Liver (tissue), 9 donors: ENCODE data around the gene TGFBR3. TPM values are rescaled to one million over a fixed set of nuclear protein-coding genes. Genes with fewer than 3 reads are reported as not detected.

Experiments used
- DNase-seq: peaks from one replicate; pipeline ENCODE4 v3.0.0-alpha.2; 2017; ENCODE audit warnings: low spot score
- H3K27ac ChIP-seq, 2 donors: one replicate each; pipeline ENCODE4 v1.7.0; 2013; ENCODE audit warnings: inconsistent platforms in 2 of 2, low read length in 2 of 2, control low read depth in 1 of 2, low read depth in 1 of 2, mild to moderate bottlenecking in 1 of 2
- H3K27me3 ChIP-seq, 4 donors: one replicate each; pipeline versions ENCODE4 v1.6.1 to v1.7.0; 2013; ENCODE audit warnings: low read length in 3 of 4, inconsistent platforms in 1 of 4, mild to moderate bottlenecking in 1 of 4, moderate library complexity in 1 of 4; ENCODE audit not compliant: control insufficient read depth in 4 of 4, insufficient read depth in 4 of 4
- H3K36me3 ChIP-seq, 4 donors: one replicate each; pipeline versions ENCODE4 v1.6.1 to v1.7.0; 2013; ENCODE audit warnings: low read length in 3 of 4, mild to moderate bottlenecking in 3 of 4, low read depth in 1 of 4, moderate library complexity in 1 of 4; ENCODE audit not compliant: control insufficient read depth in 4 of 4, insufficient read depth in 3 of 4
- H3K4me1 ChIP-seq, 4 donors: one replicate each; pipeline versions ENCODE4 v1.6.1 to v1.7.0; 2013; ENCODE audit warnings: low read length in 3 of 4, mild to moderate bottlenecking in 3 of 4, moderate library complexity in 1 of 4; ENCODE audit not compliant: control insufficient read depth in 4 of 4, insufficient read depth in 4 of 4
- H3K4me3 ChIP-seq, 3 donors: one replicate each; pipeline versions ENCODE4 v1.6.1 to v1.7.0; 2013; ENCODE audit warnings: low read length in 3 of 3, control low read depth in 1 of 3, low read depth in 1 of 3, mild to moderate bottlenecking in 1 of 3
- H3K9ac ChIP-seq, 2 donors: one replicate each; pipeline ENCODE4 v1.7.0; 2013; ENCODE audit warnings: low read length in 2 of 2, mild to moderate bottlenecking in 2 of 2, moderate library complexity in 2 of 2, control low read depth in 1 of 2, low read depth in 1 of 2
- H3K9me3 ChIP-seq, 4 donors: one replicate each; pipeline versions ENCODE4 v1.6.1 to v1.7.0; 2013; ENCODE audit warnings: low read length in 3 of 4; ENCODE audit not compliant: control insufficient read depth in 4 of 4
- EGR1 ChIP-seq, 2 donors: IDR thresholded peaks; 2 replicates each; pipeline ENCODE4 v1.6.1; 2016 to 2018; ENCODE audit warnings: antibody characterized with exemption in 2 of 2, low read depth in 2 of 2
- FOXA1 ChIP-seq: IDR thresholded peaks from 2 replicates; pipeline ENCODE4 v1.6.1; 2016; ENCODE audit warnings: antibody characterized with exemption
- GABPA ChIP-seq, 2 donors: IDR thresholded peaks in 1 of 2; conservative IDR thresholded peaks in 1 of 2; 2 replicates each; pipeline ENCODE4 v1.6.1; 2016; ENCODE audit warnings: antibody characterized with exemption in 2 of 2, mild to moderate bottlenecking in 1 of 2, moderate library complexity in 1 of 2
- HNF4A ChIP-seq, 2 donors: conservative IDR thresholded peaks; 2 replicates each; pipeline ENCODE4 v1.6.1; 2016; ENCODE audit warnings: antibody characterized with exemption in 2 of 2, mild to moderate bottlenecking in 2 of 2
- HNF4G ChIP-seq: IDR thresholded peaks from 2 replicates; pipeline ENCODE4 v1.6.1; 2016; ENCODE audit warnings: antibody characterized with exemption
- JUND ChIP-seq, 2 donors: IDR thresholded peaks; 2 replicates each; pipeline ENCODE4 v1.6.1; 2016; ENCODE audit warnings: antibody characterized with exemption in 2 of 2
- NR2F2 ChIP-seq: IDR thresholded peaks from 2 replicates; pipeline ENCODE4 v1.6.1; 2016; ENCODE audit warnings: antibody characterized with exemption
- RAD21 ChIP-seq, 2 donors: IDR thresholded peaks; 2 replicates each; pipeline ENCODE4 v1.6.1; 2016; ENCODE audit warnings: antibody characterized with exemption in 2 of 2, mild to moderate bottlenecking in 2 of 2
- RXRA ChIP-seq, 2 donors: IDR thresholded peaks; 2 replicates each; pipeline ENCODE4 v1.6.1; 2017 to 2018; ENCODE audit warnings: antibody characterized with exemption in 2 of 2, mild to moderate bottlenecking in 1 of 2
- YY1 ChIP-seq: IDR thresholded peaks from 2 replicates; pipeline ENCODE4 v1.6.1; 2016; ENCODE audit warnings: antibody characterized with exemption, mild to moderate bottlenecking
- WGBS: extraction: QIAGEN DNeasy Blood & Tissue Kit; methylation state at CpG from one replicate; pipeline ENCODE4 v1.1.7; 2013; 5-methylcytosine and 5-hydroxymethylcytosine counted together
- polyA plus RNA-seq, 2 donors: library from polyadenylated mRNA; stranded (reverse) in 1 of 2; unstranded in 1 of 2; fragments of 200-250 nt in 1 of 2; fragments of >200 nt in 1 of 2; fragmentation: Nextera tagmentation in 1 of 2; extraction: Ambion mirVana in 1 of 2; gene quantifications; one replicate each; pipeline versions ENCODE4 v1.2.1 to v1.2.3, GENCODE V29; 2013 to 2015
- total RNA-seq, 2 donors: library from RNA; depleted of rRNA; stranded (reverse); fragments of >200 nt; gene quantifications; one replicate each; pipeline ENCODE4 v1.2.3, GENCODE V29; 2014
- TF ChIP-seq, protein P1 (sequence below): IDR thresholded peaks from 2 replicates; pipeline ENCODE4 v1.6.1; 2016; ENCODE audit warnings: antibody characterized with exemption
- TF ChIP-seq, protein P2 (sequence below): fragments of 150-350 bp; IDR thresholded peaks from 2 replicates; pipeline ENCODE4 v1.5.1; 2017; ENCODE audit warnings: improper control_type of control experiment, low read depth, low read length; ENCODE audit not compliant: missing input control
- TF ChIP-seq, protein P3 (sequence below): IDR thresholded peaks from 2 replicates; pipeline ENCODE4 v1.6.1; 2016; ENCODE audit warnings: antibody characterized with exemption, mild to moderate bottlenecking
- donor health status: healthy.
- donor health status: healthy.
- donor health status: healthy.
- donor health status: healthy.
- donor health status: healthy.

The TGFBR3 gene
- total and polyA plus RNA-seq, 4 donors = 6.1 to 19.3 (median 9.9) TPM

DNA sequence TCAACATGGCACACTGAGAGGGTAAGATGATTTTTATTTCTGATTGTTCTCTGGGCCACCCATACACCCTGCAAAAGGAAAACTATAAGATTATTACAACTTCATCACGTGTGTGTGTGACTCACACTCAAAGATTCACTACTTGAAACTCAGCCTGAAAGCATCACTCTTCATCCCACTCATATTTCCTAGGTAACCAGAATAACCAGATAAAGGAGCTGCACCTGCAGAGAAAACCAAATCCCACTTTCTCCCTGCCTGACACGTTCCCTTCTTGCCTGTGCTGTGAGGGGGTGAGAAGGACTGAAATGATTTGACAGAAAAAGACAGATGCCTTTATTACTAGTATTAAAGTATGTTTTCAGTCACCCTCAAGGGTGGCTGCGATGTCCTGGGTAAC lies 131.6 kb downstream of the TGFBR3 start (continued):
- TF ChIP-seq GABPA (IDR thresholded peaks at IDR 0.05 in 1 of 2, conservative IDR thresholded peaks at IDR 0.05 in 1 of 2) = no peak

DNA sequence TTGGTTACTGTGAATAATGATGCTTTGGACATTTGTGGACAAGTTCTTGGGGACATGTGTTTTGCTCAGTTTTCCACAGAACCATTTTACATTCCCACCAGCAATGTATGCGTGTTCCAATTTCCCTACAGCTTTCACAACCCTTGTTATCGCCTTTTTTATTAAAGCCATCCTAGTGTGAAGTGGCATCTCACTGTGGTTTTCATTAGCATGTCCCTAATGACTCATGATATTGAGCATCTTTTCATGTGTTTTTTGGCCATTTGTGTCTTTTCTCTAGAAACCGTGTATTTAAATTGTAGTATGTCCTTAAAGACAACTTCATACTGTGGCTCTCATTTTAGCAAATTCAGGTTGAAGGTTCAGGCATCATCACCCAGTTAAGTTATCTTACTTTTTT lies 132.1 kb downstream of the TGFBR3 start:
- no peak for DNase-seq
- TF ChIP-seq, protein P1, sequence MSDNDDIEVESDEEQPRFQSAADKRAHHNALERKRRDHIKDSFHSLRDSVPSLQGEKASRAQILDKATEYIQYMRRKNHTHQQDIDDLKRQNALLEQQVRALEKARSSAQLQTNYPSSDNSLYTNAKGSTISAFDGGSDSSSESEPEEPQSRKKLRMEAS = no peak
- TF ChIP-seq, protein P2, sequence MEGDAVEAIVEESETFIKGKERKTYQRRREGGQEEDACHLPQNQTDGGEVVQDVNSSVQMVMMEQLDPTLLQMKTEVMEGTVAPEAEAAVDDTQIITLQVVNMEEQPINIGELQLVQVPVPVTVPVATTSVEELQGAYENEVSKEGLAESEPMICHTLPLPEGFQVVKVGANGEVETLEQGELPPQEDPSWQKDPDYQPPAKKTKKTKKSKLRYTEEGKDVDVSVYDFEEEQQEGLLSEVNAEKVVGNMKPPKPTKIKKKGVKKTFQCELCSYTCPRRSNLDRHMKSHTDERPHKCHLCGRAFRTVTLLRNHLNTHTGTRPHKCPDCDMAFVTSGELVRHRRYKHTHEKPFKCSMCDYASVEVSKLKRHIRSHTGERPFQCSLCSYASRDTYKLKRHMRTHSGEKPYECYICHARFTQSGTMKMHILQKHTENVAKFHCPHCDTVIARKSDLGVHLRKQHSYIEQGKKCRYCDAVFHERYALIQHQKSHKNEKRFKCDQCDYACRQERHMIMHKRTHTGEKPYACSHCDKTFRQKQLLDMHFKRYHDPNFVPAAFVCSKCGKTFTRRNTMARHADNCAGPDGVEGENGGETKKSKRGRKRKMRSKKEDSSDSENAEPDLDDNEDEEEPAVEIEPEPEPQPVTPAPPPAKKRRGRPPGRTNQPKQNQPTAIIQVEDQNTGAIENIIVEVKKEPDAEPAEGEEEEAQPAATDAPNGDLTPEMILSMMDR = no peak
- no peak for TF ChIP-seq GABPA (IDR thresholded peaks at IDR 0.05 in 1 of 2, conservative IDR thresholded peaks at IDR 0.05 in 1 of 2)
- TF ChIP-seq HNF4A (conservative IDR thresholded peaks at IDR 0.05) = no peak
- H3K36me3 ChIP-seq = no peaks in the 10 kb centered on the region
- 92% methylated on average over 3 of the region's 3 CpGs for whole genome bisulfite sequencing
- no peak overlapping the region for H3K9ac ChIP-seq
- H3K4me1 ChIP-seq = peaks cover 9 to 48% (median 35%) of the 10 kb centered on the region in 4 donors
- no peaks in the 10 kb centered on the region for H3K27me3 ChIP-seq
- H3K4me3 ChIP-seq = no peak overlapping the region
- H3K9me3 ChIP-seq = no peaks in the 10 kb centered on the region
- no peak overlapping the region for H3K27ac ChIP-seq

DNA sequence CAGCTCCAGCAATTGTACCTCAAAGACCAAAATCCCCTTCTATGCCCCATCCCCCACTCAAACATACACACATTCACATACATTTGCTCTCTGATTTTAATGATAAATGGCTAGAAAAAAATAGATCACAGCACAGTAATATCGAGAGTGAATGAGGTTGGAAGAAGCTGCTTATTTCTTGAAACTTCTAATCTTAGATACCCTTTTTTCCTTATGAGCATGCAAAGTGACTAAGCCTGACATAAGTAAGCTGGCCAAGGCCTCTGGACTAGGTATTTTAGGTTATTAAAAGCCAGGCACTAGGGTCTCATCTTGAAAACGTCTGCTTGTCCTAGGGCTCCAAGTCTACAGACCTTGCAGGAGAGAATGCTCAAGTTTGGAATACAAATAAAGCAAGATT lies 133.6 kb downstream of the TGFBR3 start:
- peaks cover 7 to 36% (median 25%) of the 10 kb centered on the region in 4 donors for H3K4me1 ChIP-seq
- no peak for TF ChIP-seq RAD21 (IDR thresholded peaks at IDR 0.05)
- TF ChIP-seq, protein P3, sequence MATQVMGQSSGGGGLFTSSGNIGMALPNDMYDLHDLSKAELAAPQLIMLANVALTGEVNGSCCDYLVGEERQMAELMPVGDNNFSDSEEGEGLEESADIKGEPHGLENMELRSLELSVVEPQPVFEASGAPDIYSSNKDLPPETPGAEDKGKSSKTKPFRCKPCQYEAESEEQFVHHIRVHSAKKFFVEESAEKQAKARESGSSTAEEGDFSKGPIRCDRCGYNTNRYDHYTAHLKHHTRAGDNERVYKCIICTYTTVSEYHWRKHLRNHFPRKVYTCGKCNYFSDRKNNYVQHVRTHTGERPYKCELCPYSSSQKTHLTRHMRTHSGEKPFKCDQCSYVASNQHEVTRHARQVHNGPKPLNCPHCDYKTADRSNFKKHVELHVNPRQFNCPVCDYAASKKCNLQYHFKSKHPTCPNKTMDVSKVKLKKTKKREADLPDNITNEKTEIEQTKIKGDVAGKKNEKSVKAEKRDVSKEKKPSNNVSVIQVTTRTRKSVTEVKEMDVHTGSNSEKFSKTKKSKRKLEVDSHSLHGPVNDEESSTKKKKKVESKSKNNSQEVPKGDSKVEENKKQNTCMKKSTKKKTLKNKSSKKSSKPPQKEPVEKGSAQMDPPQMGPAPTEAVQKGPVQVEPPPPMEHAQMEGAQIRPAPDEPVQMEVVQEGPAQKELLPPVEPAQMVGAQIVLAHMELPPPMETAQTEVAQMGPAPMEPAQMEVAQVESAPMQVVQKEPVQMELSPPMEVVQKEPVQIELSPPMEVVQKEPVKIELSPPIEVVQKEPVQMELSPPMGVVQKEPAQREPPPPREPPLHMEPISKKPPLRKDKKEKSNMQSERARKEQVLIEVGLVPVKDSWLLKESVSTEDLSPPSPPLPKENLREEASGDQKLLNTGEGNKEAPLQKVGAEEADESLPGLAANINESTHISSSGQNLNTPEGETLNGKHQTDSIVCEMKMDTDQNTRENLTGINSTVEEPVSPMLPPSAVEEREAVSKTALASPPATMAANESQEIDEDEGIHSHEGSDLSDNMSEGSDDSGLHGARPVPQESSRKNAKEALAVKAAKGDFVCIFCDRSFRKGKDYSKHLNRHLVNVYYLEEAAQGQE = no peak
- TF ChIP-seq EGR1 (IDR thresholded peaks at IDR 0.05; ENCODE audit: low read depth in 2 of 2) = no peak
- no peak for TF ChIP-seq RXRA (IDR thresholded peaks at IDR 0.05)
- no peak for TF ChIP-seq JUND (IDR thresholded peaks at IDR 0.05)
- no peak for TF ChIP-seq FOXA1
- no peak for TF ChIP-seq HNF4A (conservative IDR thresholded peaks at IDR 0.05)
- TF ChIP-seq YY1 = no peak
- no peak for TF ChIP-seq NR2F2
- TF ChIP-seq HNF4G = no peak
- whole genome bisulfite sequencing = 88% methylated on average over 2 of the region's 2 CpGs

More for the DNA sequence above, 133.6 kb downstream of the TGFBR3 start:
- Histone ChIP-seq H3K9ac (no peak overlapping the region), H3K9me3 (no peaks in the 10 kb centered on the region), H3K27me3 (no peaks in the 10 kb centered on the region), H3K4me3 (no peak overlapping the region), H3K36me3 (no peaks in the 10 kb centered on the region), H3K27ac (peak overlapping the region; percentile 57 to 89)
- no peak for DNase-seq
